ENCODE measurements around the gene DGCR2.

DNA sequence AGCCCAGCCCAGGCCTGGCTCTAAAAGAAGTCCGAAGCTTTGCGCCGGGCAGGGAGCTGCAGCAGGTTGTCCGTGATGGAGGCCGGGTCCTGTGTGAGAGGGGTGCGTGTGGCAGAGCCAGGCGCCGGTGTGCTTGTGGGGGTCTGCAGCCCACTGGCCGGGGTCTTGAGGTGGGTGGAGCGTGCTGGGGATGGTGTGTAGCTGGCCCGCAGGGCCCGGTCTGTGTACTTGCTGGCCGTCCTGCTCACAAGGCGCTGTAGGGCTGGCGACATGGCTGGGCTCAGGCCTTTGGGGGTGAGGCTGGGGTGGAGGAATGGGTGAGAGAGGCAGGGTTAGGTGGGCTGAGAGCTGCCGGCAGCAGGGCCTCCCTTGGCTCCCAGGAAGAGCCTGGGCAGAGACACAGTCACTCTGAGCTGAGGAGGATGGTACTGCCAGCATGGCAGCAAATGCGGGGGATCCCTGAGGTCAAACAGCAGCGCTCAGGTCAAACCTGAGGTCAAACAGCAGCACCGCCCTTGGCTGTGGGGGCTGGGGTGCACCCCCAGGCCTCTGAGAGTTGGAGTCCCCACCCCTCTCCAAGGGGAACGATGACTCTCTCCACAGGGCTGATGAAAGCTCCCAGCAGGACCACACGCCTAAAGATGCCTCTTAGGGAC is 12.1 kb upstream of the DGCR2 start:
- no peak for TF ChIP-seq EZH2 (IDR thresholded peaks at IDR 0.05; ENCODE audit: insufficient read depth, poor library complexity, severe bottlenecking)
- no peak for TF ChIP-seq EZH2phosphoT487 (IDR thresholded peaks at IDR 0.05; ENCODE audit: insufficient read depth, low read depth)

Measured in GM23248 (cell line).